ENCODE results near the gene PARL. TPM values are rescaled to one million over a fixed set of nuclear protein-coding genes. Genes with fewer than 3 reads are reported as not detected.

PARL gene
- total and polyA plus RNA-seq, 10 of the 15 experiments (the other 5 are each of a cell fraction or from before 2014, with no cell fraction given) = 49.7 to 113 (median 77.2) TPM

- H3K27ac ChIP-seq (ENCODE audit: control insufficient read depth, insufficient read depth) = peak overlapping the region; percentile 76
- ATAC-seq (peak; percentile 2), DNase-seq (ENCODE audit: low read depth, low spot score) (no peak), FAIRE-seq (no peak)
- peak overlapping the region; percentile 88 for H3K9ac ChIP-seq (ENCODE audit: control insufficient read depth, insufficient read depth, low read length)
- in situ Hi-C loops (cut with MboI) = no loop called here
- TF ChIP-seq NR2C2 (IDR thresholded peaks at IDR 0.05; ENCODE audit: borderline replicate concordance, control insufficient read depth, insufficient read length, low read depth) (no peak), ZNF207 (IDR thresholded peaks at IDR 0.05; ENCODE audit: borderline replicate concordance) (no peak), JUNB (IDR thresholded peaks at IDR 0.05) (no peak), ZBTB33 (IDR thresholded peaks at IDR 0.05) (no peak), RELA (IDR thresholded peaks at IDR 0.05; ENCODE audit: borderline replicate concordance, partially characterized antibody) (no peak), E2F8 (IDR thresholded peaks at IDR 0.05; ENCODE audit: low read depth, partially characterized antibody) (no peak), RB1 (IDR thresholded peaks at IDR 0.05; ENCODE audit: borderline replicate concordance) (no peak), YY1 (IDR thresholded peaks at IDR 0.05; ENCODE audit: low read depth, low read length) (no peak), PML (IDR thresholded peaks at IDR 0.05; ENCODE audit: low read length) (no peak), NR2F1 (conservative IDR thresholded peaks at IDR 0.05) (no peak), EGR1 (IDR thresholded peaks at IDR 0.05; ENCODE audit: borderline replicate concordance in 1 of 2, low read depth in 2 of 2, low read length in 2 of 2) (no peak), NFYB (IDR thresholded peaks at IDR 0.05; ENCODE audit: insufficient read depth, low read depth, low read length) (no peak), BCL11A (IDR thresholded peaks at IDR 0.05; ENCODE audit: low read depth, low read length) (no peak), PAX8 (IDR thresholded peaks at IDR 0.05) (no peak), CBFB (IDR thresholded peaks at IDR 0.05; ENCODE audit: low read depth) (no peak), IKZF1 (conservative IDR thresholded peaks at IDR 0.05) (no peak), SMAD1 (IDR thresholded peaks at IDR 0.05; ENCODE audit: low read depth, partially characterized antibody) (no peak)
- H3K4me3 ChIP-seq = peak overlapping the region; percentile 94
- SMC1A ChIA-PET (ENCODE audit: uncharacterized antibody, unreplicated experiment) = interaction anchor here (0.8 to 2.3 kb wide), 12 partner anchors 9 to 699 kb away, joined by 3 to 9 read pairs (median 4); no protein-coding TSS in a partner anchor
- H3K79me2 ChIP-seq (ENCODE audit: control insufficient read depth, insufficient read depth, low read length) = peaks cover 44% of the 10 kb centered on the region
- H4K20me1 ChIP-seq (ENCODE audit: control insufficient read depth, insufficient read depth) = no peaks in the 10 kb centered on the region; the same call in none of the 2 replicates
- H3K36me3 ChIP-seq (ENCODE audit: control insufficient read depth in 2 of 2, insufficient read depth in 2 of 2, low read length in 1 of 2) = peaks cover 0 to 6% of the 10 kb centered on the region in 2 experiments; a peak in 2 of 4 replicates
- no peaks in the 10 kb centered on the region for H3K27me3 ChIP-seq (replicated peaks in 1 of 2; ENCODE audit: control insufficient read depth in 2 of 2, insufficient read depth in 2 of 2, low read length in 1 of 2)
- intact Hi-C loops (cut with micrococcal nuclease; ENCODE audit: unreplicated experiment) = loop anchor here (1.0 kb wide), 2 partner anchors 364 to 415 kb away; partner anchors contain the start of gene ALG3
- WGBS (ENCODE audit: insufficient coverage, insufficient replicate concordance, low lambda C conversion rate, missing lambda C conversion rate) = 0% methylated on average over 9 of the region's 9 CpGs
- CTCF ChIA-PET = interaction anchor here (0.5 to 3.7 kb wide), 26 partner anchors 10 to 699 kb away, joined by 3 to 26 read pairs (median 3); partner anchors contain the start of genes ABCC5 and EEF1AKMT4
- BruUV-seq (replicated peaks) = no TSS peak
- H2AFZ ChIP-seq (ENCODE audit: control insufficient read depth, low read depth, low read length) = peak overlapping the region; percentile 97
- peaks cover 4% of the 10 kb centered on the region for H3K4me1 ChIP-seq (ENCODE audit: control insufficient read depth, insufficient read depth, low read length)
- RAD21 ChIA-PET (ENCODE audit: unreplicated experiment) = interaction anchor here (0.5 to 2.2 kb wide), 17 partner anchors 11 to 796 kb away, joined by 3 to 19 read pairs (median 4); partner anchors contain the start of genes ABCC5 and EEF1AKMT4
- POLR2A ChIA-PET = interaction anchor here (1.4 kb wide), 1 partner anchor 324 kb away, joined by 3 read pairs; no protein-coding TSS in a partner anchor
- H3K9me3 ChIP-seq (replicated peaks; ENCODE audit: control insufficient read depth, insufficient read depth, low read length) = no peaks in the 10 kb centered on the region
- peak overlapping the region; percentile 98 for H3K4me2 ChIP-seq (ENCODE audit: control insufficient read depth, insufficient read depth)
Measured at GRCh38 chr3:183884097-183884426, 618 bp downstream of the PARL start.
